Measurements from ENCODE around the gene ELFN2. TPM values are rescaled to one million over a fixed set of nuclear protein-coding genes. Genes with fewer than 3 reads are reported as not detected.
A peak's percentile ranks its signal among the peaks of the same experiment; 100 is the strongest.

Gene ELFN2
- total RNA-seq, 2 experiments from 2014 or later: 0.63 to 1.8 TPM

DNA sequence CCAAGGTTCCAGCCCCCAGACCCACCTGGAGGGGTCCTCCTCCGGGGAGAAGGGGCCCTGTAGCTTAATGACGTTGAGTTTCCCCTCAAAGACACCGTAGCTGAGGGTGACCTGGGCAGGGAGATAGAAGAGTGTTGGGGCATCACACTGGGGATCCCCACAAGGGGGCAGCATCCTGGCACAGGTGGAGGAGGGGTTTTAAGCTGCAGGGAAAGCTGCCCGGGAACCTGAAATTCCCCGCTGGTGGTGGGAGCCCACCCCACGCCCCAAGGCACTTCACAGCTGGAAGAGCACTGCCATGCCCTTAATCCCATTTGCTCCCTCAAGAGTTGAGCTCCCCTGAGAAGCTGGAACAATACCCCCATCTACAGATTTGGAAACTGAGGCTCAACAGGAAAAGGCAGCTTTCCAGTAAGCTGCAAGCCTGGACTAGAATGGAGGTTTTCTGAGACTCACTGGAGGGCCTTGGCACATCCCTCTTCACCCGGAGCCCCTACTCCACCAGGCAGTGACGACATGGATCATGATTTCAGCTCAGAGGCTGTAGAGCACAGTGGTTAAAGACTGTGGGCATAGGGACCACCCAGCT, 45.2 kb upstream of the ELFN2 start:
- TF ChIP-seq EZH2phosphoT487 (IDR thresholded peaks at IDR 0.05; ENCODE audit: borderline replicate concordance, low read depth, low read length): no peak
- TF ChIP-seq, protein P1, sequence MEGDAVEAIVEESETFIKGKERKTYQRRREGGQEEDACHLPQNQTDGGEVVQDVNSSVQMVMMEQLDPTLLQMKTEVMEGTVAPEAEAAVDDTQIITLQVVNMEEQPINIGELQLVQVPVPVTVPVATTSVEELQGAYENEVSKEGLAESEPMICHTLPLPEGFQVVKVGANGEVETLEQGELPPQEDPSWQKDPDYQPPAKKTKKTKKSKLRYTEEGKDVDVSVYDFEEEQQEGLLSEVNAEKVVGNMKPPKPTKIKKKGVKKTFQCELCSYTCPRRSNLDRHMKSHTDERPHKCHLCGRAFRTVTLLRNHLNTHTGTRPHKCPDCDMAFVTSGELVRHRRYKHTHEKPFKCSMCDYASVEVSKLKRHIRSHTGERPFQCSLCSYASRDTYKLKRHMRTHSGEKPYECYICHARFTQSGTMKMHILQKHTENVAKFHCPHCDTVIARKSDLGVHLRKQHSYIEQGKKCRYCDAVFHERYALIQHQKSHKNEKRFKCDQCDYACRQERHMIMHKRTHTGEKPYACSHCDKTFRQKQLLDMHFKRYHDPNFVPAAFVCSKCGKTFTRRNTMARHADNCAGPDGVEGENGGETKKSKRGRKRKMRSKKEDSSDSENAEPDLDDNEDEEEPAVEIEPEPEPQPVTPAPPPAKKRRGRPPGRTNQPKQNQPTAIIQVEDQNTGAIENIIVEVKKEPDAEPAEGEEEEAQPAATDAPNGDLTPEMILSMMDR (conservative IDR thresholded peaks at IDR 0.05; ENCODE audit: low read length): peak; percentile 87
- no peaks in the 10 kb centered on the region for H4K20me1 ChIP-seq (ENCODE audit: insufficient read depth, low read length)
- H3K4me1 ChIP-seq (ENCODE audit: insufficient read depth, low read length, poor library complexity, severe bottlenecking): peaks cover 52% of the 10 kb centered on the region
- peak; percentile 55 for DNase-seq (ENCODE audit: low spot score)
- H2AFZ ChIP-seq (ENCODE audit: low read length): no peak overlapping the region
- no TSS peak for BruUV-seq (replicated peaks)
- POLR2A ChIA-PET: interaction anchor here (0.5 to 1.4 kb wide), 3 partner anchors 14 to 255 kb away, joined by 3 to 4 read pairs (median 4); partner anchors contain the start of gene MFNG
- peaks cover 93% of the 10 kb centered on the region for H3K36me3 ChIP-seq (ENCODE audit: insufficient read depth, low read length)
- intact Hi-C loops (cut with micrococcal nuclease; ENCODE audit: unreplicated experiment): loop anchor here (1.0 kb wide), 1 partner anchor 26 kb away; no protein-coding TSS in a partner anchor
- no peaks in the 10 kb centered on the region for H3K9me3 ChIP-seq (ENCODE audit: low read length)
- H3K79me2 ChIP-seq (ENCODE audit: insufficient read depth, low read depth, low read length): peaks cover 5% of the 10 kb centered on the region; the same call in 1 of the 2 replicates
- no peaks in the 10 kb centered on the region for H3K9me2 ChIP-seq (ENCODE audit: insufficient read depth, low read length)
- no peak overlapping the region for H3K4me3 ChIP-seq (ENCODE audit: low read depth, low read length, poor library complexity, severe bottlenecking)
- CTCF ChIA-PET (ENCODE audit: unreplicated experiment): interaction anchor here (0.5 to 1.5 kb wide), 8 partner anchors 12 to 747 kb away, joined by 3 to 14 read pairs (median 4); partner anchors contain the start of gene MFNG
- no peak overlapping the region for H3K4me2 ChIP-seq (ENCODE audit: low read length)
- H3K27ac ChIP-seq (ENCODE audit: low read depth, low read length, poor library complexity, severe bottlenecking): peak overlapping the region; percentile 63

DNA sequence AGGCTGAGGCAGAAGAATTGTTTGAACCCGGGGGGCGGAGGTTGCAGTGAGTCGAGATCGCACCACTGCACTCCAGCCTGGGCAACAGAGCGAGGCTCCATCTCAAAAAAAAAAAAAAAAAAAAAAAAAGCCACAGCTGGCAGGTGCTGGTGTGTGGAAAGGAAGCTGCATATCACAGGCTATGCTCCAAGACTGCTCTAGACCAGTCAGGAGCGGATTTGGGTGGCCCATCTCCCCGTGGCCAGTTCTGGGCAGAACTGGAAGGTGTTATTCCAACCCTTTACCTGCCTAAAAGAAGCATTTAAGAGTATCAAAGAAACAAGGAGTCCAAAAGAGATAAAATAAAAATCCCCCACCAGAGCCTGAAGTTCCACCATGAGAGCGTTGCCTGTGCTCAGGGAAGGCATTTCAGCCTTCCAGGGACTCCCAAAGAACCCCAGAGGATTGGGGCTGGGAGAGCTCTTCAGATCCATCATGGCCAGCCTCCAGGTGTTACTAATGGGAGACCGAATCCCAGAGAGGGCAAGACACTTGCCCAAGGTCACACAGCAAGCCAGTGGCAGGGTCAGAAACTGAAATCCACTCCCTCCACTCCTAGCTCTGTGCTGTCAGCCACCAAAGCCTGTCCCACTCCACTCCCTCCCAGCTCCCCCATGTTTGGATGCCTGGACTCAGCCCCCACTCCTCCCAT, 44.6 kb upstream of the ELFN2 start:
- Histone ChIP-seq H3K36me3 (ENCODE audit: insufficient read depth, low read length) (peaks cover 92% of the 10 kb centered on the region), H3K4me2 (ENCODE audit: low read length) (no peak overlapping the region), H3K4me1 (ENCODE audit: insufficient read depth, low read length, poor library complexity, severe bottlenecking) (peaks cover 46% of the 10 kb centered on the region), H3K9me3 (ENCODE audit: low read length) (no peaks in the 10 kb centered on the region), H4K20me1 (ENCODE audit: insufficient read depth, low read length) (no peaks in the 10 kb centered on the region), H2AFZ (ENCODE audit: low read length) (no peak overlapping the region), H3K9me2 (ENCODE audit: insufficient read depth, low read length) (no peaks in the 10 kb centered on the region), H3K79me2 (ENCODE audit: insufficient read depth, low read depth, low read length) (peaks cover 5% of the 10 kb centered on the region; the same call in 1 of the 2 replicates), H3K27ac (ENCODE audit: low read depth, low read length, poor library complexity, severe bottlenecking) (peak overlapping the region; percentile 63), H3K4me3 (ENCODE audit: low read depth, low read length, poor library complexity, severe bottlenecking) (no peak overlapping the region)
- peak; percentile 53 for DNase-seq (ENCODE audit: low spot score)
- CTCF ChIA-PET (ENCODE audit: unreplicated experiment): interaction anchor here (0.7 to 1.5 kb wide), 2 partner anchors 13 to 41 kb away, joined by 3 to 14 read pairs; no protein-coding TSS in a partner anchor
- POLR2A ChIA-PET: interaction anchor here (1.4 kb wide), 1 partner anchor 15 kb away, joined by 4 read pairs; the partner anchor contains the start of gene MFNG
- no TSS peak for BruUV-seq (replicated peaks)
- no peak for TF ChIP-seq EZH2phosphoT487 (IDR thresholded peaks at IDR 0.05; ENCODE audit: borderline replicate concordance, low read depth, low read length)
- TF ChIP-seq, protein P1 (conservative IDR thresholded peaks at IDR 0.05; ENCODE audit: low read length): no peak
- intact Hi-C loops (cut with micrococcal nuclease; ENCODE audit: unreplicated experiment): loop anchor here (1.0 kb wide), 1 partner anchor 26 kb away; no protein-coding TSS in a partner anchor

All from OCI-LY7 (cell line).